Thyroid gland (tissue), 4 donors: ENCODE results near the gene CST7. TPM values are rescaled to one million over a fixed set of nuclear protein-coding genes. Genes with fewer than 3 reads are reported as not detected.

Source experiments
- DNase-seq, 2 donors: peaks; one replicate each; pipeline ENCODE4 v3.0.0-alpha.2; 2019
- H3K27ac ChIP-seq, 3 donors: fragments of 200-600 bp; sonication (generic); 1 replicate in 2 of 3; 2 replicates in 1 of 3; pipeline ENCODE4 v1.5.1; 2016 to 2019; ENCODE audit warnings: mild to moderate bottlenecking in 1 of 3, moderate library complexity in 1 of 3
- H3K27me3 ChIP-seq: fragments of 200-600 bp; sonication (generic); one replicate; pipeline ENCODE4 v1.5.1; 2019
- H3K36me3 ChIP-seq, 2 donors: fragments of 200-600 bp; sonication (generic); one replicate each; pipeline ENCODE4 v1.5.1; 2016 to 2019
- H3K4me1 ChIP-seq, 2 donors: fragments of 200-600 bp; sonication (generic); one replicate each; pipeline ENCODE4 v1.5.1; 2017 to 2019
- H3K4me3 ChIP-seq, 3 donors: fragments of 200-600 bp; sonication (generic); replicated peaks in 1 of 3; 1 replicate in 2 of 3; 2 replicates in 1 of 3; pipeline ENCODE4 v1.5.1; 2016; ENCODE audit warnings: mild to moderate bottlenecking in 1 of 3
- H3K9me3 ChIP-seq: fragments of 200-600 bp; sonication (generic); one replicate; pipeline ENCODE4 v1.5.1; 2017
- CTCF ChIP-seq, 6 experiments: fragments of 200-600 bp in 3 of 6; fragments of 450-650 bp in 3 of 6; sonication (generic) in 3 of 6; IDR thresholded peaks; one replicate each; pipeline ENCODE4 v1.5.1; 2016 to 2019; ENCODE audit warnings: antibody characterized with exemption in 6 of 6, mild to moderate bottlenecking in 2 of 6, inconsistent platforms in 1 of 6, moderate library complexity in 1 of 6
- POLR2A ChIP-seq, 2 donors: fragments of 450-650 bp; IDR thresholded peaks; one replicate each; pipeline ENCODE4 v1.6.1; 2017; ENCODE audit warnings: antibody characterized with exemption in 2 of 2, mild to moderate bottlenecking in 2 of 2, moderate library complexity in 1 of 2
- WGBS, 2 donors: methylation state at CpG; one replicate each; pipeline ENCODE4 v1.1.5; 2017; 5-methylcytosine and 5-hydroxymethylcytosine counted together
- intact Hi-C: fragments of 100-400 bp; cut with DNase I; formaldehyde crosslinking; loops from one replicate; pipeline ENCODE4 v1.15.1; 2023
- total RNA-seq, 4 donors: library from RNA; depleted of rRNA; stranded (reverse); fragments of >200 nt; gene quantifications; one replicate each; pipeline ENCODE4 v1.2.3, GENCODE V29; 2016

Gene CST7
- total RNA-seq, 4 donors from 2014 or later: 1.3 to 3.6 (median 2.5) TPM

- Histone ChIP-seq H3K27ac (no peak overlapping the region), H3K27me3 (no peaks in the 10 kb centered on the region), H3K36me3 (peaks cover 25 to 26% of the 10 kb centered on the region in 2 donors), H3K4me1 (peaks cover 0 to 3% of the 10 kb centered on the region in 2 donors), H3K4me3 (no peak overlapping the region), H3K9me3 (no peaks in the 10 kb centered on the region)
- WGBS, 2 donors: 88 to 89% methylated on average over 16 to 17 of the region's 18 CpGs
- TF ChIP-seq POLR2A (IDR thresholded peaks at IDR 0.05) (no peak), CTCF (IDR thresholded peaks at IDR 0.05) (no peak)
- peak in 1 of 2 donors; percentile 35 for DNase-seq
- intact Hi-C loops: no loop called here
Observed at GRCh38 chr20:24957326-24958016, 8.4 kb downstream of the CST7 start.

DNA sequence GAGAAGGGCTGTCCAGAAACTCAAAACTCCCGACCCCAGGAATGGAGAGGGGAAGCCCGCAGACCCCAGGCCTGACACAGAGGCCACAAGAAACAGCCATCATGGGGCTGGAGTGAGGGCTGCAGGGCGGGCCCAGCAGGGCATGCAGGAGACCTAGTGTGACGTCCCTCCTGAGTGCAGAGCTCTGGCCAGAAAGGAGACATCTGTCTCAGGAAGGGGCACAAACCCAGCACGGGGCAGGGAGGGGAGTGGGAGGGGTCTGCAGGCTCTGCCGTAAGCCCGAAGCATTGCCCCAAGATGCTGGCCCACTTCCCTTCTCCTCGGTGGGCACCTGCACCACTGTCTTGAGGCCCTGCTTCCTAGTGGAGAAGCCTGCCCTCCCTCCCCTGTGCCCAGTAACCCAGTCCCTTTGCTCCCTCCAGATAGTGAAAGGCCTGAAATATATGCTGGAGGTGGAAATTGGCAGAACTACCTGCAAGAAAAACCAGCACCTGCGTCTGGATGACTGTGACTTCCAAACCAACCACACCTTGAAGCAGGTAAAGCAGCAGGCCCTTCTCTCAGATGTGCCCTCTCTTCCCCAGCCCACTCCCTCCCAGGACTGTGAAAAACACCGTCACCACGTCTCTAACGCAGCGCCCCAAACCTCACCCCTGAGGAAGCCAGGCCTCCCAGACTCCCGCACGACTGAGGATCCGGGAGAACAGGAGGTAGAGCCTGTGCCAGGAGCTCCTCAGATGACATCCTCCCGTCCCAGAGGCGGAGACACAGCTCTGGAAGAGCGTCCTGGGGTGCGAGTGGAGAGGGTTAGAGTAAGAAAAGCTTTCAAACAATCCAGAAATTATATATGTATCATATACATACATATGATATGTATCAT lies 9.7 kb downstream of the CST7 start:
- TF ChIP-seq POLR2A (IDR thresholded peaks at IDR 0.05) (no peak), CTCF (IDR thresholded peaks at IDR 0.05) (no peak)
- Histone ChIP-seq H3K27ac (no peak overlapping the region), H3K4me1 (peaks cover 0 to 3% of the 10 kb centered on the region in 2 donors), H3K27me3 (no peaks in the 10 kb centered on the region), H3K36me3 (peaks cover 37 to 38% of the 10 kb centered on the region in 2 donors), H3K4me3 (no peak overlapping the region), H3K9me3 (no peaks in the 10 kb centered on the region)
- no peak for DNase-seq
- intact Hi-C loops: no loop called here
- WGBS, 2 donors: 83 to 88% methylated on average over 17 to 18 of the region's 20 CpGs

- intact Hi-C loops: no loop called here
- H3K4me3 ChIP-seq: no peak overlapping the region
- no peak overlapping the region for H3K27ac ChIP-seq
- no peak for DNase-seq
- H3K4me1 ChIP-seq: peaks cover 0 to 3% of the 10 kb centered on the region in 2 donors
- TF ChIP-seq POLR2A (IDR thresholded peaks at IDR 0.05) (no peak), CTCF (IDR thresholded peaks at IDR 0.05) (no peak)
- H3K36me3 ChIP-seq: peaks cover 41 to 46% of the 10 kb centered on the region in 2 donors
- H3K27me3 ChIP-seq: no peaks in the 10 kb centered on the region
- no peaks in the 10 kb centered on the region for H3K9me3 ChIP-seq
- 88 to 89% methylated on average over 11 to 13 of the region's 14 CpGs for WGBS, 2 donors
Observed at GRCh38 chr20:24959591-24960301, 10.7 kb downstream of the CST7 start.

GRCh38 chr20:24960302-24960801 lies 11.3 kb downstream of the CST7 start:
- peaks cover 41 to 48% of the 10 kb centered on the region in 2 donors for H3K36me3 ChIP-seq
- no peaks in the 10 kb centered on the region for H3K9me3 ChIP-seq
- no peak overlapping the region for H3K4me3 ChIP-seq
- H3K27ac ChIP-seq: no peak overlapping the region
- H3K4me1 ChIP-seq: peaks cover 0 to 3% of the 10 kb centered on the region in 2 donors
- TF ChIP-seq CTCF (IDR thresholded peaks at IDR 0.05) (no peak), POLR2A (IDR thresholded peaks at IDR 0.05) (no peak)
- no peaks in the 10 kb centered on the region for H3K27me3 ChIP-seq
- WGBS, 2 donors: 78 to 98% methylated on average over 4 to 5 of the region's 10 CpGs
- DNase-seq: no peak
- intact Hi-C loops: no loop called here
